Cardiac fibroblast (primary cell): ENCODE measurements around the gene CEPT1.
"Not testable (repeated sequence)": the region's sequence is repeated elsewhere in the genome, so short reads cannot be mapped to it uniquely, and the experiment has no call there.

Source experiments
- DNase-seq, 2 donors: peaks; one replicate each; pipeline versions ENCODE4 v3.0.0 to v3.0.0-alpha.2; 2010; ENCODE audit warnings: low read depth in 2 of 2
- H3K4me3 ChIP-seq, 2 donors: replicated peaks in 1 of 2; 1 replicate in 1 of 2; 2 replicates in 1 of 2; pipeline ENCODE4 v1.5.1; 2011; ENCODE audit warnings: low read depth in 2 of 2, low read length in 2 of 2, mild to moderate bottlenecking in 2 of 2, moderate library complexity in 1 of 2
- CTCF ChIP-seq: IDR thresholded peaks from one replicate; pipeline ENCODE4 v1.5.1; 2011; ENCODE audit warnings: low read depth, mild to moderate bottlenecking, low read length, inconsistent platforms

CEPT1 gene

GRCh38 chr1:111209622-111210021 lies 69.6 kb downstream of the CEPT1 start:
- no peak for DNase-seq
- TF ChIP-seq CTCF = no peak
- no peak overlapping the region for H3K4me3 ChIP-seq

GRCh38 chr1:111211921-111212320 lies 71.9 kb downstream of the CEPT1 start:
- no peak overlapping the region for H3K4me3 ChIP-seq
- no peak for TF ChIP-seq CTCF
- no peak for DNase-seq

GRCh38 chr1:111212634-111213335 lies 72.8 kb downstream of the CEPT1 start:
- no peak overlapping the region for H3K4me3 ChIP-seq
- no peak for DNase-seq
- TF ChIP-seq CTCF = no peak

GRCh38 chr1:111213412-111213811 lies 73.4 kb downstream of the CEPT1 start:
- no peak for TF ChIP-seq CTCF
- H3K4me3 ChIP-seq = no peak overlapping the region
- no peak for DNase-seq

GRCh38 chr1:111214074-111214801 lies 74.2 kb downstream of the CEPT1 start:
- TF ChIP-seq CTCF = no peak

GRCh38 chr1:111214884-111215283 lies 74.9 kb downstream of the CEPT1 start:
- no peak for TF ChIP-seq CTCF
- no peak for DNase-seq
- no peak overlapping the region for H3K4me3 ChIP-seq

More at GRCh38 chr1:111214074-111214801, 74.2 kb downstream of the CEPT1 start:
- no peak for DNase-seq
- H3K4me3 ChIP-seq = no peak overlapping the region

GRCh38 chr1:111215285-111215684 lies 75.3 kb downstream of the CEPT1 start:
- not testable (repeated sequence) for DNase-seq, H3K4me3 ChIP-seq
